NCI-H187 (cell line): ENCODE measurements around the gene SSH3.

Source experiments
- DNase-seq, 2 experiments: peaks; one replicate each; lab custom pipeline; 2025; lab: John Stamatoyannopoulos, UW

SSH3 gene

GRCh38 chr11:67349036-67349435, 45.7 kb downstream of the SSH3 start:
- no peak for DNase-seq

GRCh38 chr11:67349457-67349856, 46.1 kb downstream of the SSH3 start:
- DNase-seq, result no peak

GRCh38 chr11:67349928-67350465, 46.7 kb downstream of the SSH3 start:
- no peak for DNase-seq

GRCh38 chr11:67351275-67352005, 48.1 kb downstream of the SSH3 start:
- peak in 1 of 2 experiments; percentile 13 for DNase-seq

GRCh38 chr11:67352546-67353316, 49.4 kb downstream of the SSH3 start:
- no peak for DNase-seq

- peak; percentile 83 to 84 for DNase-seq
Measured at GRCh38 chr11:67353317-67354074, 50.2 kb downstream of the SSH3 start, which contains the start of gene POLD4. TSS of gene POLD4 (minus strand) at chr11:67353546. CDS start at chr11:67353399, 147 bp downstream.

GRCh38 chr11:67354075-67355022, 51.0 kb downstream of the SSH3 start:
- no peak for DNase-seq

- no peak for DNase-seq
Measured at GRCh38 chr11:67355023-67355793, 51.9 kb downstream of the SSH3 start.

GRCh38 chr11:67355794-67356386, 52.6 kb downstream of the SSH3 start:
- no peak for DNase-seq

- no peak for DNase-seq
Measured at GRCh38 chr11:67356387-67356863, 53.1 kb downstream of the SSH3 start.

- DNase-seq, result peak in 1 of 2 experiments; percentile 9
Measured at GRCh38 chr11:67356864-67357561, 53.7 kb downstream of the SSH3 start.

GRCh38 chr11:67357831-67358670, 54.7 kb downstream of the SSH3 start:
- DNase-seq, result no peak
